GM23338 (cell line): ENCODE data around the gene DRG2.

Experiments used
- CREB1 ChIP-seq: fragments of 250-450 bp; sonication (Bioruptor Pico); IDR thresholded peaks from 2 replicates; pipeline ENCODE4 v1.5.0; 2020; ENCODE audit warnings: low read depth, mild to moderate bottlenecking, moderate library complexity
- EZH2 ChIP-seq: fragments of 200-600 bp; sonication (generic); IDR thresholded peaks from one replicate; pipeline ENCODE4 v1.8.0; 2017; ENCODE audit warnings: antibody characterized with exemption, mild to moderate bottlenecking, low read depth; ENCODE audit not compliant: unreplicated experiment
- EZH2phosphoT487 ChIP-seq: fragments of 200-600 bp; sonication (generic); IDR thresholded peaks from one replicate; pipeline ENCODE4 v1.8.1; 2018; ENCODE audit warnings: antibody characterized with exemption; ENCODE audit not compliant: unreplicated experiment
- JUNB ChIP-seq: IDR thresholded peaks from one replicate; pipeline ENCODE4 v1.6.1; 2016; ENCODE audit warnings: antibody characterized with exemption; ENCODE audit not compliant: unreplicated experiment
- NANOG ChIP-seq: IDR thresholded peaks from 2 replicates; pipeline ENCODE4 v1.6.1; 2016; ENCODE audit warnings: antibody characterized with exemption, borderline replicate concordance
- POLR2AphosphoS5 ChIP-seq: IDR thresholded peaks from 2 replicates; pipeline ENCODE4 v1.6.1; 2016; ENCODE audit warnings: antibody characterized with exemption, low read depth
- STAT1 ChIP-seq: IDR thresholded peaks from one replicate; pipeline ENCODE4 v1.6.1; 2016; ENCODE audit warnings: antibody characterized with exemption; ENCODE audit not compliant: unreplicated experiment
- ZNF114 ChIP-seq: fragments of 250-450 bp; sonication (Bioruptor Pico); IDR thresholded peaks from 2 replicates; pipeline ENCODE4 v1.5.0; 2020; ENCODE audit warnings: mild to moderate bottlenecking, moderate library complexity
- ZNF331 ChIP-seq: fragments of 250-450 bp; sonication (Bioruptor Pico); IDR thresholded peaks from 2 replicates; pipeline ENCODE4 v1.5.0; 2020; ENCODE audit warnings: low read depth, mild to moderate bottlenecking, moderate library complexity
- TF ChIP-seq, protein P1 (sequence below), 2 experiments: fragments of 200-600 bp in 1 of 2; sonication (generic) in 1 of 2; conservative IDR thresholded peaks; 2 replicates each; pipeline versions ENCODE4 v1.5.1 to v1.6.1; 2016 to 2017; ENCODE audit warnings: antibody characterized with exemption in 2 of 2, low read depth in 2 of 2, mild to moderate bottlenecking in 2 of 2, moderate library complexity in 1 of 2
- TF ChIP-seq, protein P2 (sequence below): IDR thresholded peaks from one replicate; pipeline ENCODE4 v1.6.1; 2018; ENCODE audit warnings: antibody characterized with exemption; ENCODE audit not compliant: unreplicated experiment
- TF ChIP-seq, protein P3 (sequence below): IDR thresholded peaks from 2 replicates; pipeline ENCODE4 v1.6.1; 2016; ENCODE audit warnings: antibody characterized with exemption

DNA sequence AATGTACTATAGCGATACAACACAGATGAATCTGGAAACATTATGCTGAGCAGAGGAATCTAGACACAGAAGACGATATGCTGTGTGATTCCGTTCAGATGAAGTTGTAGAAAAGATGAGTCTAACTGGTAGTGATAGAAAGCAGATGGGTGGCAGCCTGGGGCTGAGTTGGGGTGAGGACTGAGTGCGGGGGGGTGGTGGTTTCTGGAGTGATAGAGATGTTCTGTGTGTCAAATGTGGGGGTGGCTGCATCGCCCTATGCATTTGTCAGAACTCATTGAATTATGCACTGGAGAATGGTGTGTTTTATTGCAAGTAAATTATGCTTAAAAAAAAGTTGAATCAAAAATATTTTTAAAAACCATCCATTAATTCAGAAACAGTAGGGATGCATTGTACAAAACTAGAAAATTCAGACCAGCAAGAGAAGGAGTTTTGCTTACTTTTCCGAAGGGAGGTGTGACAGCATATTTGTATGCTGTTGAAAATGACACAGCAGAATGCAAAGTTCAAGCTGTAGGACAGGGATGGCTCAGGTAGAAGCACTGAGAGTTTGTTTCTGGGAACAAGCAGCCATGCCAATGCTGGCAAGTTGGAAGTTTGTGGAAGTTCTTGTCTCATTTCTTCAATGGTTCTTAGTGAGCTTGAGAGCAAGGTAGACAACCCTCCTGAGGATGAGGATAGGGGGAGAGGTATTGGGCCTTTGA is 13.0 kb upstream of the DRG2 start:
- TF ChIP-seq, protein P1, sequence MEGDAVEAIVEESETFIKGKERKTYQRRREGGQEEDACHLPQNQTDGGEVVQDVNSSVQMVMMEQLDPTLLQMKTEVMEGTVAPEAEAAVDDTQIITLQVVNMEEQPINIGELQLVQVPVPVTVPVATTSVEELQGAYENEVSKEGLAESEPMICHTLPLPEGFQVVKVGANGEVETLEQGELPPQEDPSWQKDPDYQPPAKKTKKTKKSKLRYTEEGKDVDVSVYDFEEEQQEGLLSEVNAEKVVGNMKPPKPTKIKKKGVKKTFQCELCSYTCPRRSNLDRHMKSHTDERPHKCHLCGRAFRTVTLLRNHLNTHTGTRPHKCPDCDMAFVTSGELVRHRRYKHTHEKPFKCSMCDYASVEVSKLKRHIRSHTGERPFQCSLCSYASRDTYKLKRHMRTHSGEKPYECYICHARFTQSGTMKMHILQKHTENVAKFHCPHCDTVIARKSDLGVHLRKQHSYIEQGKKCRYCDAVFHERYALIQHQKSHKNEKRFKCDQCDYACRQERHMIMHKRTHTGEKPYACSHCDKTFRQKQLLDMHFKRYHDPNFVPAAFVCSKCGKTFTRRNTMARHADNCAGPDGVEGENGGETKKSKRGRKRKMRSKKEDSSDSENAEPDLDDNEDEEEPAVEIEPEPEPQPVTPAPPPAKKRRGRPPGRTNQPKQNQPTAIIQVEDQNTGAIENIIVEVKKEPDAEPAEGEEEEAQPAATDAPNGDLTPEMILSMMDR (conservative IDR thresholded peaks at IDR 0.05; ENCODE audit: low read depth in 2 of 2), result no peak
- TF ChIP-seq, protein P2, sequence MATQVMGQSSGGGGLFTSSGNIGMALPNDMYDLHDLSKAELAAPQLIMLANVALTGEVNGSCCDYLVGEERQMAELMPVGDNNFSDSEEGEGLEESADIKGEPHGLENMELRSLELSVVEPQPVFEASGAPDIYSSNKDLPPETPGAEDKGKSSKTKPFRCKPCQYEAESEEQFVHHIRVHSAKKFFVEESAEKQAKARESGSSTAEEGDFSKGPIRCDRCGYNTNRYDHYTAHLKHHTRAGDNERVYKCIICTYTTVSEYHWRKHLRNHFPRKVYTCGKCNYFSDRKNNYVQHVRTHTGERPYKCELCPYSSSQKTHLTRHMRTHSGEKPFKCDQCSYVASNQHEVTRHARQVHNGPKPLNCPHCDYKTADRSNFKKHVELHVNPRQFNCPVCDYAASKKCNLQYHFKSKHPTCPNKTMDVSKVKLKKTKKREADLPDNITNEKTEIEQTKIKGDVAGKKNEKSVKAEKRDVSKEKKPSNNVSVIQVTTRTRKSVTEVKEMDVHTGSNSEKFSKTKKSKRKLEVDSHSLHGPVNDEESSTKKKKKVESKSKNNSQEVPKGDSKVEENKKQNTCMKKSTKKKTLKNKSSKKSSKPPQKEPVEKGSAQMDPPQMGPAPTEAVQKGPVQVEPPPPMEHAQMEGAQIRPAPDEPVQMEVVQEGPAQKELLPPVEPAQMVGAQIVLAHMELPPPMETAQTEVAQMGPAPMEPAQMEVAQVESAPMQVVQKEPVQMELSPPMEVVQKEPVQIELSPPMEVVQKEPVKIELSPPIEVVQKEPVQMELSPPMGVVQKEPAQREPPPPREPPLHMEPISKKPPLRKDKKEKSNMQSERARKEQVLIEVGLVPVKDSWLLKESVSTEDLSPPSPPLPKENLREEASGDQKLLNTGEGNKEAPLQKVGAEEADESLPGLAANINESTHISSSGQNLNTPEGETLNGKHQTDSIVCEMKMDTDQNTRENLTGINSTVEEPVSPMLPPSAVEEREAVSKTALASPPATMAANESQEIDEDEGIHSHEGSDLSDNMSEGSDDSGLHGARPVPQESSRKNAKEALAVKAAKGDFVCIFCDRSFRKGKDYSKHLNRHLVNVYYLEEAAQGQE, result no peak
- no peak for TF ChIP-seq POLR2AphosphoS5
- TF ChIP-seq EZH2, result no peak
- TF ChIP-seq JUNB, result no peak
- TF ChIP-seq CREB1, result no peak
- TF ChIP-seq EZH2phosphoT487, result no peak
- no peak for TF ChIP-seq ZNF114 (CRISPR knock-in tag)
- TF ChIP-seq, protein P3, sequence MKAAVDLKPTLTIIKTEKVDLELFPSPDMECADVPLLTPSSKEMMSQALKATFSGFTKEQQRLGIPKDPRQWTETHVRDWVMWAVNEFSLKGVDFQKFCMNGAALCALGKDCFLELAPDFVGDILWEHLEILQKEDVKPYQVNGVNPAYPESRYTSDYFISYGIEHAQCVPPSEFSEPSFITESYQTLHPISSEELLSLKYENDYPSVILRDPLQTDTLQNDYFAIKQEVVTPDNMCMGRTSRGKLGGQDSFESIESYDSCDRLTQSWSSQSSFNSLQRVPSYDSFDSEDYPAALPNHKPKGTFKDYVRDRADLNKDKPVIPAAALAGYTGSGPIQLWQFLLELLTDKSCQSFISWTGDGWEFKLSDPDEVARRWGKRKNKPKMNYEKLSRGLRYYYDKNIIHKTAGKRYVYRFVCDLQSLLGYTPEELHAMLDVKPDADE, result no peak
- no peak for TF ChIP-seq STAT1
- no peak for TF ChIP-seq ZNF331
- TF ChIP-seq NANOG, result no peak
